HepG2 (cell line): ENCODE measurements around the gene CTNNBL1. TPM values are rescaled to one million over a fixed set of nuclear protein-coding genes. Genes with fewer than 3 reads are reported as not detected.

Source experiments
- ATAC-seq: fragments of 200-7000 bp; cut with Tn5 transposase; 3 replicates; pipeline ENCODE4 v1.9.1; 2020; ENCODE audit warnings: mild to moderate bottlenecking, moderate library complexity
- BruUV-seq: library from RNA; stranded (reverse); fragments of 400-500 nt; replicated peaks from 2 replicates; lab custom pipeline; 2021; lab: Mats Ljungman, UMichigan
- CTCF ChIA-PET: fragments of 300-600 bp; formaldehyde crosslinking; extraction: SDS; loops from one replicate; lab custom pipeline; 2021; ENCODE audit warnings: low total read pairs, inconsistent platforms, low intra/inter-chr PET ratio; lab: Yijun Ruan, JAX
- POLR2A ChIA-PET: fragments of 350-600 bp; sonication (Branson Sonifier 250); formaldehyde crosslinking; loops from one replicate; lab custom pipeline; 2020; ENCODE audit warnings: antibody characterized with exemption, inconsistent platforms; lab: Yijun Ruan, JAX
- DNase-seq: peaks from one replicate; pipeline ENCODE4 v3.0.0-alpha.2; 2015; ENCODE audit warnings: low spot score
- FAIRE-seq: peaks from 3 replicates; lab custom pipeline; 2011; peaks lifted over from hg19 to GRCh38; lab: Jason Lieb, UNC
- H2AFZ ChIP-seq: one replicate; pipeline ENCODE4 v1.6.1; 2011; ENCODE audit warnings: low read length, inconsistent platforms
- H3K27ac ChIP-seq: fragments of 300-600 bp; 3 replicates; pipeline ENCODE4 v1.8.0; 2011; ENCODE audit warnings: mixed run types, mild to moderate bottlenecking, mixed read lengths, low read length, inconsistent platforms; ENCODE audit not compliant: insufficient read depth; ENCODE audit errors: extremely low read length
- H3K27me3 ChIP-seq, 2 experiments: fragments of 200-600 bp in 1 of 2; 2 replicates in 1 of 2; 3 replicates in 1 of 2; pipeline versions ENCODE4 v1.6.0 to v1.8.0; 2011; ENCODE audit warnings: low read length in 2 of 2, mild to moderate bottlenecking in 2 of 2, moderate library complexity in 2 of 2, inconsistent platforms in 1 of 2; ENCODE audit not compliant: insufficient read depth in 2 of 2, control insufficient read depth in 1 of 2
- H3K36me3 ChIP-seq, 2 experiments: fragments of 200-600 bp in 1 of 2; replicated peaks in 1 of 2; 2 replicates in 1 of 2; 3 replicates in 1 of 2; pipeline versions ENCODE4 v1.5.1 to v1.8.0; 2011; ENCODE audit warnings: low read length in 2 of 2, inconsistent platforms in 1 of 2; ENCODE audit not compliant: insufficient read depth in 2 of 2, control insufficient read depth in 1 of 2
- H3K4me1 ChIP-seq: 2 replicates; pipeline ENCODE4 v1.5.1; 2012; ENCODE audit warnings: low read length, inconsistent platforms; ENCODE audit not compliant: insufficient read depth
- H3K4me2 ChIP-seq: 2 replicates; pipeline ENCODE4 v1.6.0; 2011; ENCODE audit warnings: low read depth, low read length, inconsistent platforms
- H3K4me3 ChIP-seq, 3 experiments: fragments of 200-600 bp in 1 of 3; sonication (generic), shearing (Covaris generic) in 1 of 3; replicated peaks in 1 of 3; 2 replicates each; pipeline ENCODE4 v1.5.1; 2011 to 2016; ENCODE audit warnings: low read length in 3 of 3, inconsistent platforms in 2 of 3, low read depth in 2 of 3, mild to moderate bottlenecking in 2 of 3, control low read depth in 1 of 3, mixed read lengths in 1 of 3; ENCODE audit not compliant: insufficient read depth in 1 of 3
- H3K79me2 ChIP-seq: one replicate; pipeline ENCODE4 v1.6.1; 2011; ENCODE audit warnings: low read length, inconsistent platforms; ENCODE audit not compliant: insufficient read depth
- H3K9ac ChIP-seq: 2 replicates; pipeline ENCODE4 v1.6.0; 2011; ENCODE audit warnings: mild to moderate bottlenecking, low read depth, low read length, inconsistent platforms; ENCODE audit not compliant: insufficient read depth
- H3K9me3 ChIP-seq: 2 replicates; pipeline ENCODE4 v1.5.1; 2012; ENCODE audit warnings: mild to moderate bottlenecking, low read length
- H4K20me1 ChIP-seq: 2 replicates; pipeline ENCODE4 v1.6.0; 2011; ENCODE audit warnings: inconsistent platforms, mild to moderate bottlenecking, low read length, moderate library complexity; ENCODE audit not compliant: insufficient read depth
- CENPX ChIP-seq: sonication (generic); formaldehyde crosslinking; IDR thresholded peaks from 2 replicates; pipeline ENCODE4 v1.9.0; 2021; ENCODE audit warnings: mild to moderate bottlenecking, missing genetic modification reagents, moderate library complexity
- HNF1B ChIP-seq: sonication (generic); formaldehyde crosslinking; IDR thresholded peaks from 2 replicates; pipeline ENCODE4 v1.5.1; 2020; ENCODE audit warnings: mild to moderate bottlenecking, moderate library complexity, missing genetic modification reagents
- JDP2 ChIP-seq: sonication (generic); formaldehyde crosslinking; IDR thresholded peaks from 2 replicates; pipeline ENCODE4 v1.8.1; 2022; ENCODE audit warnings: missing genetic modification reagents, borderline replicate concordance
- KDM3A ChIP-seq: IDR thresholded peaks from 2 replicates; pipeline ENCODE4 v1.6.1; 2018; ENCODE audit warnings: low read depth, missing compliant biosample characterization
- RBM39 ChIP-seq: fragments of 200-400 bp; formaldehyde crosslinking; IDR thresholded peaks from one replicate; pipeline ENCODE4 v1.6.1; 2018; ENCODE audit warnings: antibody characterized with exemption, mild to moderate bottlenecking, low read depth, low read length; ENCODE audit not compliant: poor library complexity, severe bottlenecking
- REL ChIP-seq: sonication (generic); formaldehyde crosslinking; conservative IDR thresholded peaks from 2 replicates; pipeline ENCODE4 v1.8.0; 2022; ENCODE audit warnings: mild to moderate bottlenecking, missing genetic modification reagents, moderate library complexity
- SMAD1 ChIP-seq: sonication (generic); formaldehyde crosslinking; IDR thresholded peaks from 2 replicates; pipeline ENCODE4 v1.4.0; 2020; ENCODE audit warnings: missing genetic modification reagents, low read depth, mild to moderate bottlenecking, borderline replicate concordance
- SRSF1 ChIP-seq: fragments of 200-400 bp; formaldehyde crosslinking; optimal IDR thresholded peaks from 2 replicates; pipeline ENCODE3; 2017; ENCODE audit warnings: mild to moderate bottlenecking, low read depth, low read length, moderate library complexity
- TBP ChIP-seq: sonication (generic); formaldehyde crosslinking; IDR thresholded peaks from 2 replicates; pipeline ENCODE4 v1.5.0; 2020; ENCODE audit warnings: missing genetic modification reagents
- ZNF549 ChIP-seq: sonication (generic); formaldehyde crosslinking; IDR thresholded peaks from 2 replicates; pipeline ENCODE4 v1.5.0; 2020; ENCODE audit warnings: missing genetic modification reagents
- WGBS: methylation state at CpG from one replicate; pipeline ENCODE4 v1.1.6; 2017; ENCODE audit warnings: low lambda C conversion rate; 5-methylcytosine and 5-hydroxymethylcytosine counted together
- in situ Hi-C: cut with HindIII; loops from 2 replicates; pipeline ENCODE4 v1.10.0; 2017; ENCODE audit warnings: low pct_unique_long_range_greater_than_20kb; ENCODE audit not compliant: extremely low pct_ligation_motif_present
- intact Hi-C: fragments of 100-400 bp; cut with micrococcal nuclease; formaldehyde crosslinking; loops from one replicate; pipeline ENCODE4 v1.10.0; 2022; ENCODE audit not compliant: unreplicated experiment
- polyA plus RNA-seq, 8 experiments: library from polyadenylated mRNA; depleted of rRNA in 3 of 8; stranded (reverse) in 7 of 8; unstranded in 1 of 8; fragments of >200 nt; fragmentation: Illumina TruSeq in 4 of 8; extraction: Trizol in 4 of 8; gene quantifications; 2 replicates each; pipeline versions ENCODE4 v1.2.1 to v1.2.3, GENCODE V29; 2011 to 2016; ENCODE audit warnings: low read depth in 4 of 8, missing spikeins in 1 of 8, mixed read lengths in 1 of 8; ENCODE audit not compliant: insufficient read depth in 1 of 8
- total RNA-seq, 5 experiments: library from RNA; depleted of rRNA; stranded (reverse); fragments of >200 nt; fragmentation: Illumina TruSeq; extraction: Trizol; gene quantifications; 2 replicates each; pipeline ENCODE4 v1.2.3, GENCODE V29; 2016; ENCODE audit warnings: low read depth in 1 of 5

Gene CTNNBL1
- total and polyA plus RNA-seq, 2 of the 13 experiments (the other 11 are each of a cell fraction or from before 2014, with no cell fraction given) = 49.3 to 94.6 TPM

GRCh38 chr20:37801921-37802320, 108.1 kb downstream of the CTNNBL1 start:
- H4K20me1 ChIP-seq = no peaks in the 10 kb centered on the region
- no peak overlapping the region for H2AFZ ChIP-seq
- no peaks in the 10 kb centered on the region for H3K9me3 ChIP-seq
- FAIRE-seq = no peak
- TF ChIP-seq SMAD1 (CRISPR knock-in tag) = no peak
- no peak for TF ChIP-seq KDM3A (CRISPR knock-in tag)
- TF ChIP-seq CENPX = no peak
- TF ChIP-seq RBM39 = no peak
- TF ChIP-seq TBP = no peak
- TF ChIP-seq HNF1B (CRISPR knock-in tag) = no peak
- TF ChIP-seq ZNF549 (CRISPR knock-in tag) = no peak
- no peak for TF ChIP-seq REL (CRISPR knock-in tag)
- TF ChIP-seq JDP2 (CRISPR knock-in tag) = no peak
- TF ChIP-seq SRSF1 = no peak
- H3K4me3 ChIP-seq = no peak overlapping the region
- DNase-seq = no peak
- ChIA-PET CTCF (no interaction called here), POLR2A (no interaction called here)
- H3K27me3 ChIP-seq = no peaks in the 10 kb centered on the region
- BruUV-seq = no TSS peak
- peaks cover 9% of the 10 kb centered on the region for H3K4me1 ChIP-seq
- H3K36me3 ChIP-seq = peaks cover 18 to 64% of the 10 kb centered on the region in 2 experiments
- H3K79me2 ChIP-seq = no peaks in the 10 kb centered on the region
- intact Hi-C loops (no loop called here), in situ Hi-C loops (no loop called here)
- H3K27ac ChIP-seq = no peak overlapping the region
- WGBS = 97% methylated on average over 2 of the region's 2 CpGs
- ATAC-seq = no peak
- no peak overlapping the region for H3K4me2 ChIP-seq
- no peak overlapping the region for H3K9ac ChIP-seq
